Measurements from ENCODE around the gene SLC46A3. TPM values are rescaled to one million over a fixed set of nuclear protein-coding genes. Genes with fewer than 3 reads are reported as not detected.

SLC46A3 gene
- total RNA-seq, 4 donors from 2014 or later, result 6.4 to 65.8 (median 46.5) TPM

DNA sequence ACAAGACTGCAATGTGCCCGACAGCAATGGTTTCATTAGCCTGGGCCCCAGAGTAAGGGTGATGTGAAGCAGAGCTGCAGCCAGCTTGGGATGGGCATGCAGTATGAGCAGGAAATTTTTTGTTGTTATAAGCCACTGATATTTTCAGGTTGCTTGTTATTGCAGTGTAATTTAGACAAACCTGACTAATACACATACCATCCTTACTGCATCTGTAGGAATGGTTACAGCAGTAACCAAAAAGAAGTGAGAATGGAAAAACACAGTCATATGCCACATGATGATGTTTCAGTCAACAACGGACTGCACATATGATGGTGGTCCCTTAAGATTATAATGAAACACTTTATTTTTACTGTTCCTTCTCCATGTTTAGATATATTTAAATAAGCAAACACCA is 68.5 kb downstream of the SLC46A3 start:
- in situ Hi-C loops (cut with MboI; ENCODE audit: low pct_ligation_motif_present in 1 of 4, low pct_unique_long_range_greater_than_20kb in 1 of 4, low sequenced_read_pairs in 3 of 4), result no loop called here
- no peaks in the 10 kb centered on the region for H3K4me1 ChIP-seq
- no peaks in the 10 kb centered on the region for H3K36me3 ChIP-seq
- H3K27ac ChIP-seq, result no peak overlapping the region
- no peak overlapping the region for H3K4me3 ChIP-seq
- DNase-seq, result no peak
- WGBS, 2 donors (ENCODE audit: low coverage in 1 of 2), result 77 to 100% methylated on average over 2 of the region's 2 CpGs
- TF ChIP-seq EP300 (IDR thresholded peaks at IDR 0.05; ENCODE audit: low read depth) (no peak), POLR2A (IDR thresholded peaks at IDR 0.05) (no peak), POLR2AphosphoS5 (IDR thresholded peaks at IDR 0.05) (no peak)
- TF ChIP-seq, protein P1, sequence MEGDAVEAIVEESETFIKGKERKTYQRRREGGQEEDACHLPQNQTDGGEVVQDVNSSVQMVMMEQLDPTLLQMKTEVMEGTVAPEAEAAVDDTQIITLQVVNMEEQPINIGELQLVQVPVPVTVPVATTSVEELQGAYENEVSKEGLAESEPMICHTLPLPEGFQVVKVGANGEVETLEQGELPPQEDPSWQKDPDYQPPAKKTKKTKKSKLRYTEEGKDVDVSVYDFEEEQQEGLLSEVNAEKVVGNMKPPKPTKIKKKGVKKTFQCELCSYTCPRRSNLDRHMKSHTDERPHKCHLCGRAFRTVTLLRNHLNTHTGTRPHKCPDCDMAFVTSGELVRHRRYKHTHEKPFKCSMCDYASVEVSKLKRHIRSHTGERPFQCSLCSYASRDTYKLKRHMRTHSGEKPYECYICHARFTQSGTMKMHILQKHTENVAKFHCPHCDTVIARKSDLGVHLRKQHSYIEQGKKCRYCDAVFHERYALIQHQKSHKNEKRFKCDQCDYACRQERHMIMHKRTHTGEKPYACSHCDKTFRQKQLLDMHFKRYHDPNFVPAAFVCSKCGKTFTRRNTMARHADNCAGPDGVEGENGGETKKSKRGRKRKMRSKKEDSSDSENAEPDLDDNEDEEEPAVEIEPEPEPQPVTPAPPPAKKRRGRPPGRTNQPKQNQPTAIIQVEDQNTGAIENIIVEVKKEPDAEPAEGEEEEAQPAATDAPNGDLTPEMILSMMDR (IDR thresholded peaks at IDR 0.05), result no peak
- no peaks in the 10 kb centered on the region for H3K9me3 ChIP-seq
- intact Hi-C loops (cut with DNase I; ENCODE audit: low total_unique reads), result loop anchor here (5.0 kb wide), 1 partner anchor 892 kb away; no protein-coding TSS in a partner anchor
- no peaks in the 10 kb centered on the region for H3K27me3 ChIP-seq

Small RNA genes within 50 kb of the gene (small RNA-seq; reads per million reads assigned to genes)
- 0 reads per million in 4 donors for gene RNU6-53P

Other genes starting within 250 kb of the SLC46A3 start
- gene FLT1, start 223.8 kb downstream of the SLC46A3 start, total RNA-seq, result 1 to 10 TPM; 2.6 to 8.4 (median 3.5) TPM
- 10 to 100 TPM; 24.7 to 56.8 (median 44.0) TPM for gene POMP, start 59.8 kb downstream of the SLC46A3 start, total RNA-seq
- under 1 TPM; 0.16 to 0.75 (median 0.24) TPM for gene MTUS2, start 101.4 kb upstream of the SLC46A3 start, total RNA-seq

Data from transverse colon (tissue), 4 donors.